ENCODE measurements around the gene TSHZ2. TPM values are rescaled to one million over a fixed set of nuclear protein-coding genes. Genes with fewer than 3 reads are reported as not detected.

Gene TSHZ2
- total and polyA plus RNA-seq, 2 of the 4 experiments (the other 2 are of a cell fraction), result under 0.01 to 0.02 TPM

DNA sequence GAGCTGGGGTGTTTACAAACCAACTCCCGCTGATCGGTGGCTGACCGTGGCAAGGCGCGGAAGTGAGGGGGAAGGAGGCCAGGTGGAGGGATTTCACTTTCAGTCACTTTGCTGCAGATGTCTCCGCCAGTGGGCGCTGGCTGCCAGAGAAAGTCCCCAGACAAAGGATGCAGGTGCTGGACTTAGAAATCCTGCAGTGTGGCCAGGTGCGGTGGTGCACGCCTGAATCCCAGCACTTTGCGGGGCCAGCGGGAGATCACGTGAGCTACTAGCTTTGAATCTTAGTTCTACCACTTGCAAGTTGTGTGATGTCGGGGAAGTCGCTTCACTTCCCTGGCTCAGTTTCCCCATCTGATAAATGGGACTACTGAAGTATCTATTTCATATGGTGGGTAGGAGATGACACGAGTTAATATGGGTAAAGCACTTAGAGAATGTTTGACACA lies 441.1 kb downstream of the TSHZ2 start:
- Histone ChIP-seq H3K27ac (ENCODE audit: insufficient read depth, low read length) (no peak overlapping the region), H2BK120ac (ENCODE audit: low read depth, low read length) (no peak overlapping the region), H4K20me1 (ENCODE audit: insufficient read depth, low read length) (no peaks in the 10 kb centered on the region), H3K4ac (ENCODE audit: low read depth, low read length) (no peak overlapping the region), H2BK20ac (ENCODE audit: low read depth, low read length) (no peak overlapping the region), H2AK9ac (replicated peaks; ENCODE audit: low read depth, low read length, poor library complexity) (no peak overlapping the region), H3K4me3 (ENCODE audit: insufficient read depth, low read depth, low read length) (no peak overlapping the region), H4K8ac (ENCODE audit: low read depth in 2 of 2, low read length in 2 of 2) (no peak overlapping the region), H2BK5ac (ENCODE audit: low read depth, low read length, poor library complexity, severe bottlenecking) (no peak overlapping the region), H3K27me3 (ENCODE audit: control insufficient read depth, insufficient read depth, low read length) (no peaks in the 10 kb centered on the region), H3K9ac (ENCODE audit: low read depth, low read length) (no peak overlapping the region), H4K5ac (ENCODE audit: low read depth, low read length) (no peak overlapping the region), H2AFZ (replicated peaks; ENCODE audit: low read length, poor library complexity) (no peak overlapping the region), H3K9me3 (ENCODE audit: control insufficient read depth, insufficient read depth, low read length) (no peaks in the 10 kb centered on the region), H3K56ac (ENCODE audit: extremely low read depth, insufficient read depth, low read length) (no peak overlapping the region), H3K36me3 (ENCODE audit: control insufficient read depth, insufficient read depth, low read length) (no peaks in the 10 kb centered on the region), H3K79me1 (ENCODE audit: low read depth in 1 of 2, low read length in 2 of 2) (no peaks in the 10 kb centered on the region), H3K14ac (replicated peaks; ENCODE audit: low read depth, low read length) (no peak overlapping the region), H3K4me1 (ENCODE audit: control insufficient read depth, insufficient read depth, low read length) (no peaks in the 10 kb centered on the region), H2BK15ac (ENCODE audit: low read depth, low read length) (no peak overlapping the region), H3K18ac (ENCODE audit: low read depth, low read length) (no peak overlapping the region), H4K91ac (ENCODE audit: insufficient read depth, low read depth, low read length) (no peak overlapping the region), H2AK5ac (ENCODE audit: low read depth, low read length) (no peak overlapping the region), H3K9me1 (ENCODE audit: insufficient read depth, low read length) (no peaks in the 10 kb centered on the region), H3K23ac (ENCODE audit: low read depth, low read length) (no peak overlapping the region), H3K4me2 (ENCODE audit: low read depth, low read length) (no peak overlapping the region)
- dilution Hi-C loops (cut with HindIII; ENCODE audit: low sequenced_read_pairs, unreplicated experiment), result no loop called here
- ChIA-PET POLR2A (ENCODE audit: unreplicated experiment) (no interaction called here), CTCF (no interaction called here)
- no peak for TF ChIP-seq MXI1 (IDR thresholded peaks at IDR 0.05; ENCODE audit: borderline replicate concordance, low read depth, low read length)
- no peak for TF ChIP-seq NFE2L2 (IDR thresholded peaks at IDR 0.05; ENCODE audit: low read depth, low read length)
- no peak for TF ChIP-seq CHD1 (IDR thresholded peaks at IDR 0.05; ENCODE audit: low read depth, low read length)
- no peak for TF ChIP-seq POLR2A (IDR thresholded peaks at IDR 0.05; ENCODE audit: low read depth, low read length)
- no peak for TF ChIP-seq SMC3 (IDR thresholded peaks at IDR 0.05; ENCODE audit: low read depth, low read length)
- no peak for TF ChIP-seq RAD21 (IDR thresholded peaks at IDR 0.05; ENCODE audit: low read length)
- TF ChIP-seq, protein P1, sequence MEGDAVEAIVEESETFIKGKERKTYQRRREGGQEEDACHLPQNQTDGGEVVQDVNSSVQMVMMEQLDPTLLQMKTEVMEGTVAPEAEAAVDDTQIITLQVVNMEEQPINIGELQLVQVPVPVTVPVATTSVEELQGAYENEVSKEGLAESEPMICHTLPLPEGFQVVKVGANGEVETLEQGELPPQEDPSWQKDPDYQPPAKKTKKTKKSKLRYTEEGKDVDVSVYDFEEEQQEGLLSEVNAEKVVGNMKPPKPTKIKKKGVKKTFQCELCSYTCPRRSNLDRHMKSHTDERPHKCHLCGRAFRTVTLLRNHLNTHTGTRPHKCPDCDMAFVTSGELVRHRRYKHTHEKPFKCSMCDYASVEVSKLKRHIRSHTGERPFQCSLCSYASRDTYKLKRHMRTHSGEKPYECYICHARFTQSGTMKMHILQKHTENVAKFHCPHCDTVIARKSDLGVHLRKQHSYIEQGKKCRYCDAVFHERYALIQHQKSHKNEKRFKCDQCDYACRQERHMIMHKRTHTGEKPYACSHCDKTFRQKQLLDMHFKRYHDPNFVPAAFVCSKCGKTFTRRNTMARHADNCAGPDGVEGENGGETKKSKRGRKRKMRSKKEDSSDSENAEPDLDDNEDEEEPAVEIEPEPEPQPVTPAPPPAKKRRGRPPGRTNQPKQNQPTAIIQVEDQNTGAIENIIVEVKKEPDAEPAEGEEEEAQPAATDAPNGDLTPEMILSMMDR (conservative IDR thresholded peaks at IDR 0.05; ENCODE audit: low read depth, low read length), result no peak
- TF ChIP-seq MAZ (IDR thresholded peaks at IDR 0.05; ENCODE audit: borderline replicate concordance, low read depth, low read length), result no peak
- no peak for TF ChIP-seq FOS (IDR thresholded peaks at IDR 0.05; ENCODE audit: low read depth, low read length)
- TF ChIP-seq, protein P2, sequence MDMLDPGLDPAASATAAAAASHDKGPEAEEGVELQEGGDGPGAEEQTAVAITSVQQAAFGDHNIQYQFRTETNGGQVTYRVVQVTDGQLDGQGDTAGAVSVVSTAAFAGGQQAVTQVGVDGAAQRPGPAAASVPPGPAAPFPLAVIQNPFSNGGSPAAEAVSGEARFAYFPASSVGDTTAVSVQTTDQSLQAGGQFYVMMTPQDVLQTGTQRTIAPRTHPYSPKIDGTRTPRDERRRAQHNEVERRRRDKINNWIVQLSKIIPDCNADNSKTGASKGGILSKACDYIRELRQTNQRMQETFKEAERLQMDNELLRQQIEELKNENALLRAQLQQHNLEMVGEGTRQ (IDR thresholded peaks at IDR 0.05; ENCODE audit: low read depth, low read length), result no peak
- TF ChIP-seq MAFK (IDR thresholded peaks at IDR 0.05; ENCODE audit: low read depth, low read length), result no peak
- TF ChIP-seq RCOR1 (IDR thresholded peaks at IDR 0.05; ENCODE audit: insufficient replicate concordance, low read length), result no peak
- no peak for TF ChIP-seq BHLHE40 (IDR thresholded peaks at IDR 0.05; ENCODE audit: low read depth, low read length)
- TF ChIP-seq ELK1 (IDR thresholded peaks at IDR 0.05; ENCODE audit: borderline replicate concordance, low read depth, low read length), result no peak
- no peak for TF ChIP-seq CEBPB (IDR thresholded peaks at IDR 0.05; ENCODE audit: low read depth, low read length)
- BruUV-seq (replicated peaks), result no TSS peak
- DNase-seq, result no peak
- intact Hi-C loops (cut with micrococcal nuclease), result no loop called here
- 88% methylated on average over 7 of the region's 15 CpGs; no CpG with 5 or more reads in 1 of the 2 experiments for WGBS, 2 experiments (ENCODE audit: extremely low coverage in 2 of 2, insufficient read length in 1 of 2)
- no peak for ATAC-seq (ENCODE audit: low read depth)
- in situ Hi-C loops (cut with MboI; ENCODE audit: low sequenced_read_pairs), result no loop called here

All from IMR-90 (cell line).